Tibial artery (tissue), 4 donors: ENCODE data around the gene SCRN2.

Source experiments
- DNase-seq, 2 donors: peaks; one replicate each; pipeline ENCODE4 v3.0.0-alpha.2; 2019
- H3K27ac ChIP-seq, 2 donors: fragments of 200-600 bp; sonication (generic) in 1 of 2; 1 replicate in 1 of 2; 2 replicates in 1 of 2; pipeline ENCODE4 v1.5.1; 2018 to 2019; ENCODE audit warnings: mild to moderate bottlenecking in 1 of 2
- H3K27me3 ChIP-seq, 2 donors: fragments of 200-600 bp; sonication (generic) in 1 of 2; one replicate each; pipeline versions ENCODE4 v1.5.1 to v1.6.0; 2016 to 2019
- H3K36me3 ChIP-seq, 3 donors: fragments of 200-600 bp; sonication (generic) in 2 of 3; one replicate each; pipeline ENCODE4 v1.5.1; 2016 to 2019; ENCODE audit warnings: mild to moderate bottlenecking in 2 of 3
- H3K4me1 ChIP-seq, 4 donors: fragments of 200-600 bp; sonication (generic) in 2 of 4; 1 replicate in 3 of 4; 2 replicates in 1 of 4; pipeline ENCODE4 v1.5.1; 2016 to 2019
- H3K4me3 ChIP-seq, 2 donors: fragments of 200-600 bp; sonication (generic) in 1 of 2; 1 replicate in 1 of 2; 2 replicates in 1 of 2; pipeline ENCODE4 v1.5.1; 2018 to 2019; ENCODE audit warnings: mild to moderate bottlenecking in 2 of 2
- H3K9me3 ChIP-seq, 3 donors: fragments of 200-600 bp; sonication (generic) in 1 of 3; one replicate each; pipeline ENCODE4 v1.5.1; 2016 to 2019
- CTCF ChIP-seq, 2 experiments: fragments of 200-600 bp in 1 of 2; fragments of 450-650 bp in 1 of 2; IDR thresholded peaks; one replicate each; pipeline ENCODE4 v1.5.1; 2017 to 2019; ENCODE audit warnings: antibody characterized with exemption in 2 of 2, mild to moderate bottlenecking in 1 of 2, moderate library complexity in 1 of 2
- intact Hi-C: fragments of 100-400 bp; cut with DNase I; formaldehyde crosslinking; loops from one replicate; pipeline ENCODE4 v1.15.0; 2023; ENCODE audit warnings: low total_unique reads

Gene SCRN2

GRCh38 chr17:47840742-47841487, at the start of gene SCRN2:
Gene SCRN2, minus strand, starts transcription at chr17:47841273. Its CDS starts 430 bp downstream, at chr17:47840843.
- H3K27ac ChIP-seq, result peak within 1 kb of the TSS; percentile 60 to 65
- peaks cover 0 to 32% (median 11%) of the 10 kb centered on the region in 3 donors for H3K36me3 ChIP-seq
- DNase-seq, result peak; percentile 85 to 92
- peak; percentile 94 to 97 for TF ChIP-seq CTCF (IDR thresholded peaks at IDR 0.05)
- intact Hi-C loops, result loop anchor here (2.0 to 5.0 kb wide), 3 partner anchors 50 to 131 kb away; partner anchors contain the start of gene CDK5RAP3
- H3K4me3 ChIP-seq, result peak within 1 kb of the TSS; percentile 59 to 77
- H3K27me3 ChIP-seq, result peaks cover 0 to 16% of the 10 kb centered on the region in 2 donors
- no peaks in the 10 kb centered on the region for H3K9me3 ChIP-seq
- H3K4me1 ChIP-seq, result peaks cover 0 to 38% (median 14%) of the 10 kb centered on the region in 4 donors

- intact Hi-C loops, result loop anchor here (2.0 to 10.0 kb wide), 2 partner anchors 49 to 75 kb away; partner anchors contain the start of gene SCRN2
- DNase-seq, result peak; percentile 84 to 89
Observed at GRCh38 chr17:47889734-47890529, 48.9 kb upstream of the SCRN2 start.

GRCh38 chr17:47888293-47888692, 47.2 kb upstream of the SCRN2 start:
- no peak for TF ChIP-seq CTCF (IDR thresholded peaks at IDR 0.05)
- H3K27me3 ChIP-seq, result no peaks in the 10 kb centered on the region
- peaks cover 0 to 10% (median 0%) of the 10 kb centered on the region in 4 donors for H3K4me1 ChIP-seq
- no peak for DNase-seq
- no peak overlapping the region for H3K4me3 ChIP-seq
- intact Hi-C loops, result loop anchor here (10.0 kb wide), 1 partner anchor 77 kb away; no protein-coding TSS in a partner anchor
- no peak overlapping the region for H3K27ac ChIP-seq
- H3K9me3 ChIP-seq, result no peaks in the 10 kb centered on the region
- H3K36me3 ChIP-seq, result no peaks in the 10 kb centered on the region

More at GRCh38 chr17:47889734-47890529, 48.9 kb upstream of the SCRN2 start:
- peaks cover 0 to 15% (median 7%) of the 10 kb centered on the region in 4 donors for H3K4me1 ChIP-seq
- H3K27me3 ChIP-seq, result no peaks in the 10 kb centered on the region
- peak; percentile 93 to 95 for TF ChIP-seq CTCF (IDR thresholded peaks at IDR 0.05)
- no peak overlapping the region for H3K27ac ChIP-seq
- H3K4me3 ChIP-seq, result no peak overlapping the region
- H3K9me3 ChIP-seq, result no peaks in the 10 kb centered on the region
- no peaks in the 10 kb centered on the region for H3K36me3 ChIP-seq

GRCh38 chr17:47884905-47885730, 44.0 kb upstream of the SCRN2 start:
- Histone ChIP-seq H3K27me3 (no peaks in the 10 kb centered on the region), H3K9me3 (no peaks in the 10 kb centered on the region), H3K27ac (no peak overlapping the region), H3K4me1 (peaks cover 0 to 26% (median 0%) of the 10 kb centered on the region in 4 donors), H3K36me3 (no peaks in the 10 kb centered on the region), H3K4me3 (no peak overlapping the region)
- intact Hi-C loops, result loop anchor here (10.0 kb wide), 1 partner anchor 80 kb away; no protein-coding TSS in a partner anchor
- TF ChIP-seq CTCF (IDR thresholded peaks at IDR 0.05), result no peak
- no peak for DNase-seq

GRCh38 chr17:47884427-47884740, 43.3 kb upstream of the SCRN2 start:
- no peaks in the 10 kb centered on the region for H3K9me3 ChIP-seq
- no peaks in the 10 kb centered on the region for H3K27me3 ChIP-seq
- no peak overlapping the region for H3K4me3 ChIP-seq
- intact Hi-C loops, result loop anchor here (10.0 kb wide), 1 partner anchor 80 kb away; no protein-coding TSS in a partner anchor
- peaks cover 0 to 22% (median 0%) of the 10 kb centered on the region in 4 donors for H3K4me1 ChIP-seq
- no peak for DNase-seq
- H3K27ac ChIP-seq, result no peak overlapping the region
- no peaks in the 10 kb centered on the region for H3K36me3 ChIP-seq
- no peak for TF ChIP-seq CTCF (IDR thresholded peaks at IDR 0.05)
